GM19468 (cell line): ENCODE results near the gene MPIG6B.
A peak's percentile ranks its signal among the peaks of the same experiment; 100 is the strongest.
"Not testable (repeated sequence)": the region's sequence is repeated elsewhere in the genome, so short reads cannot be mapped to it uniquely, and the experiment has no call there.

Source experiments
- ATAC-seq: cut with Tn5 transposase; IDR thresholded peaks from one replicate; pipeline ENCODE4 v1.9.1; 2021; ENCODE audit warnings: mild to moderate bottlenecking, moderate library complexity, moderate number of reproducible peaks; ENCODE audit not compliant: unreplicated experiment; ENCODE audit errors: extremely low read depth

Gene MPIG6B

DNA sequence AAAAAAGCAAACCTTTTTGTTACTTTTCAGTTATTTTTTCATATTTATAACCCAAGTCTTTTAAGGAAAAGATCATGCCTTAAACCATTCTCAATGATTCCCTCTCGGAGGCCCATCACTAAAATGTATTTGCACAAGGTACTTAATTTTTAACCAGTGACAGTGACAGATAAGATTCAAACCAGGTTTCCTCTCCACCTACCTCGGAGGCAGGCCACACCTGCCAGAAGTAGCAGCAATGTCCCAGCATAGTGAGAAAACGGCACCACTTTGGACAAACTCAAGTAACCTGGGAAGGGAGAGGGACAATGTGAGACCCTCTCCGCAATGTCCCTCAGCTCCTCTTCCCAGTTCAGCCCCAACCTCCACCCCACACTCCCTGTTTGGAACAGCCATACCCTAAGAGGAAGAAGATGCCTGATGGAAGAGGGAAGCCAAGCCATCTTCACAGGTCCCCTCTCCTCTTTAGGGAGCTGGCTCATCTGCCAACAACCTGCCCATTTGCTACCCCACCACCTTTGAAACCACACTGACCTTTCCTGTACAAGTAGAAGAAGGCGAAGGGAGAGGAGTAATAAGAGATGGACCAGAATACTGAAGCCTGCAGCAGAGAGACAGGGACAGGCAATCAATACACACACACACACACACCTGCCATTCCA, 22.3 kb upstream of the MPIG6B start:
- ATAC-seq = no peak

DNA sequence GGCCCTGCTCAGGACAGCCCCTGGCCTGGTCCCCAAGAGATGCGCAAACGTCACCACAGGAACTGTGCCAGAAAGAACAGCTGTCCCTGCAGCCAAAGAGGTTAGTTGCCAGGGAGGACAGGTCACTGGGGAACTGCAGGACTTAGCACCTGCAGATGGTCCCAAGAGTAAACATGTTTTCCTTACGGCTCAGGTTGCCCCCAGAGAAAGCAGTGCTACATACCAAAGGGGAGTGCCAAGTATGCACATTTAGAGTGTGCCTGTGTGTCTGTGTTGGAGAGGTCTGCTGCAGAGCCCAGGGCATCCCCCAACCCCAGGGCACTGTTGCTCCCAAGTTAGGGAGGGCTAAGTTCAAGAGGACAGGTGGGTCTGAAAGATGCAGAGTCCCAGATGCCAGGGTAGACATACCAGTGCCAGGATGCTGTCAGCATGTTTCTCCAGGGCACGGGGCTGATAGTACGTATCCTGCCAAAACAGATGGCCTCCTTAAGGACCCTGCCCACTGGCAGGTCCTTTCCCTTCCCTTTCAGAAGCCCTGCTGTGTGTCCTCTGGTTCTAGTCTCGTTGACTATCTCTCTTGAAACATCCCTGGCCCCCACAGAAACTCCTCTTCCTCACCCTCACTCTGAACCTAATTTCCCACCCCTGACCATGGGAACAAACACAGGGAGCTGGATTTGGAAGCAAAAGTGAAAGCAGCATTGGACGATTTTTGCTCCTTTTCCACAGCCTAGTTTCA, 21.3 kb upstream of the MPIG6B start:
- no peak for ATAC-seq

DNA sequence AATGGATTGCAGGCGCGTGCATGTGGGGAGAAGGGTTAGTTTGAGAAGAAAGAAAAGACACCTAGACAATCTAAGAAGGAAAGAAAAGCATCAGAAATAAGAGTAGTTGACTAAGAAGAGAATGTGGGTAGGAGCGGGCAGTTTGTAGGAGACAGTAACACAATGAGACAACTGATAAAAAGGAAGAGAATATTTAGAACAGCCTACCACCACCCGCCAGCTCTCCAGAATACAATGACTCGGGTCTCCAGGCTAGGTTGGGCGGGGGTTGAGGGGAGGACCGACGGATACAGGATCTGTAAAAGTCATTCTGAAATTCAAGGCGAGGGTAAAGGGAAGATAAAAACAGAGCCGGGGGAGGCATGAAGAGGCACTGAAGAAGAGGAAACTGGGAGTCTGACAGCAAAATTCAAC, 20.8 kb upstream of the MPIG6B start:
- ATAC-seq = no peak

DNA sequence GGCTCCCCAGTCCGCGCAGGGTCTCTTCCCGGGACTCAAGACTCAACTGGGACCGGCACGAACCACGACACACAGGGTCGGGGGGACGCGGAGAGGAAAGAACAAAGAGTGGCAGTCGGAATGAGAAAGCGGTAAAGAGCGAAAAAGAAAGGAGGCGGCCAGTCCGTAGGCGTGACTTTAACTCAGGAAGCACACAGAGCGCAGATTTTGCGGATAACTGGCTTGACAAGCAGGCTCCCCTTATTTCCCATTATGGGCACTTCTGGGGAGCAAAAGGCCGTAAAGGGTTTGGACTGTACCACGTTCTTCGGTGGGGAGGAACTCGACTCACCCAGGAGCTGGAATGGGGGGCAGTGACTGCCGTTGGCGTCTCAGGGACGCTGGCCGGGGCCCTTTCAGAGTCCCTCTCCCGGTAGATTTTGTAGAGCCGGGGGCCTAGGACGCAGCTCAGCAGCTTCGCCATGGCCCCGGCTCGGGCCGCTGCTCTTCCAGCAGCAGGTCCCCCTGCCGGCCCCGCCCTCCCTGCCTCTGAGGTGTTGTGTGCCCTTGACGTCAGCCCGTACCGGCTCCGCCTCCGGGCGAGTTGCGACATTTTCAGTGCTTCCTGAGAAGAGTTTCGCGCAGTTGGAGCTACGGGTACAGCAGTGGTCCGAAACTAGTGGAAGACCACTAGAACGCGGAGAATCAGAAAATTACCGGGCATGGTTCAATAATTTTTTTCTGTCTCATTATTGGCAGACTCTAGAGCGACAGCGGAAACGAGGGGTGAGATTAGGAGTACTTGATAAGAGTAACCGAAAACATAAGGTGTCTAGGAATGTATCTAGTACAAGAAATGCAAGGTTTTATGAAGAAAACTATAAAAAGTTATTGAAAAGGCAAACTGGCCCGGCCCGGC, 20.1 kb upstream of the MPIG6B start, which contains the start of gene ABHD16A:
ABHD16A (minus strand) TSS at position 506 of the 898 bp plus-strand sequence; CDS start at position 463, 43 bp downstream.
- peak; percentile 42 for ATAC-seq

DNA sequence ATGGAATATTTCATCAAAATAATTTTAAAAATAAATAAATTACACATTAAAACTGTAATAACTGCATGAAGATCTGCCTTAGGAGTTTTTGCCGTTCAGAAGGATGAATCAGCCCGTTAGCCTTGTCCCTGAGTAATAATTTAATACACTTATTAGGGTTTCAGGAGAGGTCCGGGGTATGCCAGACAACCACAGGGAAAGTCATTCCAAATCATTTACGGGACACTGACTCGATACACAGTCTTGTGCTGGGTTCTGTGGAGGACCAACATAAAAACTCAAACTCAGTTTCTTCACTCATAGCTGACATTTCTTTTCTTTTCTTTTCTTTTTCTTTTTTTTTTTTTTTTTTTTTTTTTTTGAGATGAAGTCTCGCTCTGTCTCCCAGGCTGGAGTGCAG, 17.2 kb upstream of the MPIG6B start:
- no peak for ATAC-seq

DNA sequence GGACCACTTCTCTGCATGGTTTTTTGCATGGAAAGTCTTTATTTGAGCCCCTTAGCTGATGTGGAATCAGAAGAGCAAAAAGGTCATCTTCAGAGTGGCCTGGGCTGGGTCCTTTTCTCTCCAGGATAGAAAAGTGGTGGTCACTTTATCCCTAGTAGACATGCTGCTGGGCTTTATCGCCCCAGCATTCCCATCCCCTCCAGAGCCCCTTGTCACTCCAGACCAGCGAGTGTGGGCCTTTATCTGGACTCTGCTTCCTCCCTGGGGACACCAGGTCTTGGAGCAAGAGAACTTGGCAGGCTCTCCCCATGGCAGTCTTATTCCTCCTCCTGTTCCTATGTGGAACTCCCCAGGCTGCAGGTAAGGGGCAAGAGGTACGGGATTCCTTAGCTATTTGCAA, 16.6 kb upstream of the MPIG6B start, which contains the start of gene LY6G6F:
LY6G6F (plus strand) TSS at position 268 of the 400 bp plus-strand sequence; CDS start at position 309, 41 bp downstream.
- ATAC-seq = no peak

DNA sequence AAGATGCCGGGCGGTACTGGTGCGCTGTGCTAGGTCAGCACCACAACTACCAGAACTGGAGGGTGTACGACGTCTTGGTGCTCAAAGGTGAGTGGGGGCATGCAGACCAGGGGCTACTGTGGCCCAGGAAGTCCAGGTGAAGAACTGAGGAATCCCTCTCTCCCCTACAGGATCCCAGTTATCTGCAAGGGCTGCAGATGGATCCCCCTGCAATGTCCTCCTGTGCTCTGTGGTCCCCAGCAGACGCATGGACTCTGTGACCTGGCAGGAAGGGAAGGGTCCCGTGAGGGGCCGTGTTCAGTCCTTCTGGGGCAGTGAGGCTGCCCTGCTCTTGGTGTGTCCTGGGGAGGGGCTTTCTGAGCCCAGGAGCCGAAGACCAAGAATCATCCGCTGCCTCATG, 15.5 kb upstream of the MPIG6B start:
- no peak for ATAC-seq

DNA sequence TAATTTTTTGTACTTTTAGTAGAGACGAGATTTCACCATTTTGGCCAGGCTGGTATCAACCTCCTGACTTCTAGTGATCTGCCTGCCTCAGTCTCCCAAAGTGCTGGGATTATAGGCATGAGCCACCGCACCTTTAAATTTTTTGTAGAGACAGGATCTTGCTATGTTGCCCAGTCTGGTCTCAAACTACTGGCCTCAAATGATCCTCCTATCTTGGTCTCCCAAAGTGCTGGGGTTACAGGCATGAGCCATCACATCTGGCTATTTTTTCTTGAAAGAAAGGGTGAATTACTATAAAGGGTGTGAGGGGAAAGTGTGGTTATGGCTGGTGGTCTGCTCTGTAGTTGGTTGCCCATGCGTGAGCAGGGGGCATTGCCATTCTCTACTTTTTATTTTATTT, 14.9 kb upstream of the MPIG6B start:
- ATAC-seq = no peak

DNA sequence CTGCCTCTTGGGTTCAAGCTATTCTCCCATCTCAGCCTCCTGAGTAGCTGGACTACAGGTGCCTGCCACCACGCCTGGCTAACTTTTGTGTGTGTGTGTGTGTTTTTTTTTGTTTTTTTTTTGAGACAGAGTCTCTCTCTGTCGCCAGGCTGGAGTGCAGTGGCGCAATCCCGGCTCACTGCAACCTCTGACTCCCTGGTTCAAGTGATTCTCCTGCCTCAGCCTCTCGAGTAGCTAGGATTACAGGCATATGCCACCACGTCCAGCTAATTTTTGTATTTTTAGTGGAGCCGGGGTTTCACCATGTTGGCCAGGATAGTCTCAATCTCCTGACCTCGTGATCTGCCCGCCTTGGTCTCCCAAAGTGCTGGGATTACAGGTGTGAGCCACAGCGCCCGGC, 14.0 kb upstream of the MPIG6B start:
- not testable (repeated sequence) for ATAC-seq

DNA sequence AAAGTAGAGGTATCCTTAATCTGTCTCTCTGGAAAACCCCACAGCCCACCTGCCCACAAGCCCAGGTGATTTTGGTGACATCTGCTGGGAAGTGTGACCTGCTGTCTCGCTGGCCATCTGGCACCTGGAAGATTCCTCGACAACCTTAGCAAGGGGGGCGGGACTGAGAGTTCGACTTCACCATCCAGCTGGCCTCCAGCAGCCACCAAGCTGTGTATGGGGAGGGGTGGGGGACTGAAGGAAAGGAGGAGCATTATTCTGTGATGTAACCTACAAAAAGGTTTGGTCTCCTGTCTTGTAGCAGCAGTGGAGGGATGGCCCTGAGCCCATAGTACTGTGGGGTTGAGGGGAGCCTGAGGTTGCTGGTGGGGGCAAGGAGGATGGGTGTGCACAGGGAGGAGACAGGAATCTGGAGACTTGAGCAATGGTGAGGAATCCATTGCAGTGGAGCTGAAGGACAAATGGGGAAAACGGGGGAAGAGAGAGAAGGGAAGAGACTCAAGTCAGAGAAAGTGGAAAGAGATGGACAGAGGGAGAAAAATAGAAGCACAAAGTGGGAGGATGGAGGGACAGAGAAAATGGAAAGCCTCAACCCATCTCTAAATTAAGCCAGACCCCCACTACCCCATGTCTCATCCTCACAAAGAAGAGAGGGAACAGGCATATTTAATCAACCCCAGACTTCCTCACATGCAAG, 12.5 kb upstream of the MPIG6B start:
- no peak for ATAC-seq

DNA sequence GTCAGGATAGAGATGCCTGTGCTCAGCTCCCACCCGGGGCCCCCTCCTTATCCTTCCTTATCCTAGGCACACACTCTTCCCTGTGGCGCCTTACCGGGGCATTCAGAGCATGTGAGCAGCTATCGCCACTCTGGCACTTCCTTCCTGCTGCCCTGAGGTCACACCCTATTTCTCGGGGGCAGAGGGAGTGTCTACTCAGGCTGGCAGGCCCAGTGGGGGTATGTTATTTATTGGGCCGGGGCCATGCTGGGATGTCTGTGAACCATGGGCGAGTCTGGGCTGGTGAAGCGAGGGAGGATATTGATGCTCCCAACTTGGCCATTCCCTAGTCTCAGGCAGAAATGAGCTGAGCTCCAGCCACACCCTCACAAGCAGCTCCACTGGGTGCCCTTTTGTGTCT, 11.9 kb upstream of the MPIG6B start:
- ATAC-seq = no peak

DNA sequence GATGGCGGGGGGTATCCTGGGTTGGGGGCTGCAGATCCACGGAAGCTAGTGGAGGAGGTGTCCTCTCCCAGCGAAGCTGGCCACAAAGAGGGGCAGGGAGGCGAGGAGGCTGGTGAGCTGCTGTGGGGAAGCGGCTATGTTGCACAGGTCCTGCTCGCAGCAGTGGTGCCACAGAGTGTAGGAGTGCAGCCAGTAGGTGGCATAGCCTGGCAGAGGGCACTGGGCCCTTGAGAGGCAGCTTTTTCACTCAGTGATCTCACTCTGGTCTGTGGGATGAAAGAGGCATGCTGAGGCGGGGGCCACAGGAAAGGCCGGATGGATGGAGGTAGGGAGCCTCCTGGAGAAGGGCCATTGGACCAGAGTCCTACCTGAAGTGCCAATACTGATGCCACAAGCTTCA, 10.9 kb upstream of the MPIG6B start:
- no peak for ATAC-seq

DNA sequence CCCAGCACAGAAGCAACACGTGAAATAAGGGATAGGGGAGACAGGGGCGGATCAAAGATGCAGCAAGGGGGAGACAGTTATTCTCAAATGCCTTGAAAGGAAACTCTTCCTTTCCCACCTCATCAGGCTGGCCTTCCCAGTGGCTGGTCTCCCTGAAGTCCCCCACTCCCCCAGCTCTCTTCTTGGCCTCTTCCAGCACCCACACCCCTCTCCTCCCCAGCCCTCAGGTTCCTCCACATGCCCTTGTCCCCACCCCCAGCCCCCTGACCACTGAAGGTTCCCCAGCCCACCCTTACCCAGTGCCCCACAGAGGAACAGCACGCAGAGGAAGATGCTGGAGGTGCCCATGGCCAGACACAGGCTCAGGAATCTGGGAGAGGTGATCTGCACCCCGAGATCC, 9.7 kb upstream of the MPIG6B start:
- no peak for ATAC-seq

DNA sequence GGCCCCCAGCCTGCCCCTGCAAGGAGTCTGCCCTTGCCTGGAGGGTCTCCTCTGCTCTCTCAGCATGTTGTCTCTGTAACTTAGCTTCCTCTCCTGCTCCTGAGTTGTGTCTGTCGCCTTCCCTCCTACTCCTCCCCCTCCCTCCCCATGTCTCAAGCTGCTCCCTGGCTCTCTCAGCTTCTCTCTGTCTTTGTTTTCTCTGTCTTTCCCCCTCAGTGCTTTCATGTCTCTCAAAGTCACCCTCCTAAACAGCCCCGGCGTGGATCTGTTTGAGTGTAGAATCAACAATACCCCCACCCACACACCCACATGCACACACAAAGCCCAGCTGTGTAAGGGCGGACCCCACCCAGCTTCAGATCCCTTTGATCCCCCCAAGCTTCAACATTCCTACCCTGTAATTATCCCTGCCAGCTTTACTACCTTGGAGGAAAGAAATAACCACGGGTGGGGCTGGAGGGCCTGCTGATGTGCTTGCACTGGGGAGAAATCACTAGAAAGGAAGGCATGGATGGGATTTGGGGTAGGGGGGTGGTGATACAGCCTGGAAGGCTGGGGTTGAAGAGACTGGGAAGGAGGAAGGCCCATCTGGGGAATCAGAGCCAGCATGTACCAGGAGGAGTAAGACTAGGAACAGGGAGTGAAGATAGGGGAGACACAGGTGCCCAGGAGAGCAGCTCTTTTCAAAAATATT, 9.0 kb upstream of the MPIG6B start:
- ATAC-seq = no peak

DNA sequence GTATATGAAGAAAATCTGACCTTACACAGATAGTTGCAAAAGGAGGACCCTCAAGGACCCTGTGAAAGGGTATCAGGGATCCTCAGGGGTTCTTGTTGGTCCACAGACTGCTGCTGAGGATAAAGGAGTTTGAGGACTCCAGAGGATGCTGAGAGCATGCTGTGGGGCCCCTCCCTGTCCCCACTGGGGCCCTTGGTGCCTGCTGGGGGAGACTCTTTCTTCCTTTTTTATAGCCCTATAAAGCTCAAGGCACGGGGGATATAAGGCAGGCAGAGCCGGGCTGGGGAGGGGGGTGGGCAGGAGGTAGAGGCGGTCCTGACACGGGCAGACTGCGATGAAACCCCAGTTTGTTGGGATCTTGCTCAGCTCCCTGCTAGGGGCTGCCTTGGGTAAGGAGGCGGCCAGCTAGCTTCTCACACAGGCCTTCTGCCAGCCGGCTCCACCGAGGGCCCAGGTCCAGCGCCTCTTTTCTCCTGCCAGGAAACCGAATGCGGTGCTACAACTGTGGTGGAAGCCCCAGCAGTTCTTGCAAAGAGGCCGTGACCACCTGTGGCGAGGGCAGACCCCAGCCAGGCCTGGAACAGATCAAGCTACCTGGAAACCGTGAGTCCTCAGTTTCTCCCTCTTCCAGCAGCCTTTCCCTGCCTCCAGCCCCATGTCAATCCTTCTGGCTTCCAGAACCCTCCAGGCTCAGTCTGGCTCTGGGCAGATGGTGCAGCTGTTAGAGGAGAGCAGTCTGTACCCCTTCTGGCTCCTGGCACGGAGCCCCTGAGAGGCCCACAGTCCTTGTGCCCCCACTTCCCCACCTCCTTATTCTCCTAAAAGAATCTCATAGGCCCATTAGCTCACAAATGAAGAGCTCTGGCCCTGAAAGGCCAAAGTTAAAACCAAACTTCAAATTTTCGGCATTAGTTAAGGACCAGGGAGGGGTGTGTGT, 7.9 kb upstream of the MPIG6B start, which contains the start of gene LY6G6D:
LY6G6D (plus strand) TSS at position 327 of the 937 bp plus-strand sequence; CDS start at position 335, 8 bp downstream.
- no peak for ATAC-seq

DNA sequence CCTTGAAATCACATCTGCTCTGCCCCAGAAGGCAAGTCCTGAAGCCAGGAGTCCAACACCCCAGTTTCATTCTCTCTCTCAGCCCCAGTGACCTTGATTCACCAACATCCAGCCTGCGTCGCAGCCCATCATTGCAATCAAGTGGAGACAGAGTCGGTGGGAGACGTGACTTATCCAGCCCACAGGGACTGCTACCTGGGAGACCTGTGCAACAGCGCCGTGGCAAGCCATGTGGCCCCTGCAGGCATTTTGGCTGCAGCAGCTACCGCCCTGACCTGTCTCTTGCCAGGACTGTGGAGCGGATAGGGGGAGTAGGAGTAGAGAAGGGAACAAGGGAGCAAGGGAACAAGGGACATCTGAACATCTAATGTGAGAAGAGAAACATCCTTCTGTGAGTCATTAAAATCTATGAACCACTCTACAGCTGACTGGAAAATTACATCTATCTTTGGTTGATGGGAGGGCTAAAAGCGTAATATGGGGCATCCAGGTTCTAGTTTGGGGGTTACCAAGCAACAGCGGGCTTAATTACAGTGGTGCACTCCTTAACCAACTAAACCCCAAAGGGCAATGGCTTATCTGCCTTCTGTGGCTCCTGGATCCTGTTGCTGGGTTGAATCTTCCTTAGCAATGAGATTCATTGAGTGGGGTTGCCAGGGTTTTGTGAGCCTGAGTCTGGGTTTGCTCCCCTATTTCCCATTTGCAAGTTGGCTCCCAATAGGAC, 5.5 kb upstream of the MPIG6B start:
- ATAC-seq = no peak

DNA sequence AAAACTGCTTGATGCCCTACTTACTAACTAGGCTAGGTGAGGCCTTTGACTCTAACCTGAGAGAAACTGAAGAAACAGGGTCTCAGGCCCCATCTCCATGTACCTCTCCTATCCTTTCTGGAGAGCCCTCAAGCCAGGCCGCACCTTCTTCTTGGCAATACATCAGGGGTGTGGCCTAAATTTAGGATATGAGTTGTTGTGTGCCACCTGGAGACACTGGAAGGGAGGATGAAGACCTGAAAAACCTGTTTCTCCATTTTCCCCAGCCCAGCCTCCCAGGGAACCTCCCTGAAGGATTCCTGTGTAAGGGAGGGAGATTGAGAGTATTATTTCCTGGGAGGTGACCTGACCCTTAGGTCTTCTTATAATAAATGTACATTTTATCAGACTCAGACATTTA, 4.9 kb upstream of the MPIG6B start:
- ATAC-seq = no peak

DNA sequence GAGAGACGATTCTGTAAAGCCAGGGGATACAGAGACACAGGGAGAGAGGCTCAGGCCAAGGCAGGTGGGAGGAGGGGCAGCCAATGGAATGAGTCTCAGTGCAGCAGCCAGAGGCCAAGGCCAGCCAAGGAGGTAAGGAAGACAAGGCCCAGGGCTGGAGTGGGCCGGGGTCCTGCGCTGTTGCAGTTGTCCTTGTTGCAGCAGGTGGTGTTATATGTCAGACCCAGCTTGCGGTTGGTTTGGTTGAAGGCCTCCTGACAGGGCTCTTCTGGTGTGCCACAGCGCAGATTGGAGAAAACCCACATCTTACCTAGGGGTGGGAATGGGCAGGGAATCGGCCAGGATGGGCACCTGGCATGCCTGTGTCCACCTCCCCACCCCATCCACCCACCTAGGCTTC, 4.2 kb upstream of the MPIG6B start:
- no peak for ATAC-seq
